Stomach (tissue), 9 donors: ENCODE data around the gene EML5. TPM values are rescaled to one million over a fixed set of nuclear protein-coding genes. Genes with fewer than 3 reads are reported as not detected.

Experiments
- DNase-seq, 2 donors: peaks; one replicate each; pipeline versions ENCODE4 v3.0.0 to v3.0.0-alpha.2; 2013 to 2019
- H3K27ac ChIP-seq, 5 donors: fragments of 200-600 bp in 4 of 5; sonication (generic) in 4 of 5; one replicate each; pipeline ENCODE4 v1.5.1; 2013 to 2019; ENCODE audit warnings: mild to moderate bottlenecking in 1 of 5, moderate library complexity in 1 of 5
- H3K27me3 ChIP-seq, 3 donors: fragments of 200-600 bp; sonication (generic); one replicate each; pipeline ENCODE4 v1.5.1; 2017 to 2019; ENCODE audit warnings: mixed run types in 1 of 3
- H3K36me3 ChIP-seq, 4 donors: fragments of 200-600 bp; sonication (generic); 1 replicate in 3 of 4; 2 replicates in 1 of 4; pipeline ENCODE4 v1.5.1; 2016 to 2019
- H3K4me1 ChIP-seq, 4 donors: fragments of 200-600 bp; sonication (generic); one replicate each; pipeline ENCODE4 v1.5.1; 2016 to 2019
- H3K4me3 ChIP-seq, 4 donors: fragments of 200-600 bp; sonication (generic) in 3 of 4; one replicate each; pipeline ENCODE4 v1.5.1; 2016 to 2019; ENCODE audit warnings: mild to moderate bottlenecking in 1 of 4
- H3K9me3 ChIP-seq, 4 donors: fragments of 200-600 bp; sonication (generic); one replicate each; pipeline ENCODE4 v1.5.1; 2016 to 2019
- CTCF ChIP-seq, 7 experiments: fragments of 450-650 bp in 4 of 7; fragments of 200-600 bp in 3 of 7; sonication (generic) in 3 of 7; IDR thresholded peaks; one replicate each; pipeline ENCODE4 v1.5.1; 2016 to 2019; ENCODE audit warnings: antibody characterized with exemption in 7 of 7, control low read depth in 2 of 7, mild to moderate bottlenecking in 1 of 7
- EP300 ChIP-seq: sonication (generic); formaldehyde crosslinking; IDR thresholded peaks from one replicate; pipeline ENCODE4 v1.6.1; 2017; ENCODE audit warnings: antibody characterized with exemption
- POLR2A ChIP-seq, 4 donors: fragments of 450-650 bp; IDR thresholded peaks; one replicate each; pipeline ENCODE4 v1.6.1; 2016; ENCODE audit warnings: antibody characterized with exemption in 4 of 4, control low read depth in 2 of 4, mild to moderate bottlenecking in 1 of 4, moderate library complexity in 1 of 4
- POLR2AphosphoS5 ChIP-seq, 3 donors: sonication (generic); formaldehyde crosslinking; IDR thresholded peaks; one replicate each; pipeline ENCODE4 v1.6.1; 2016; ENCODE audit warnings: antibody characterized with exemption in 3 of 3
- WGBS, 5 donors: extraction: QIAGEN DNeasy Blood & Tissue Kit in 3 of 5; methylation state at CpG; one replicate each; pipeline versions ENCODE4 v1.1.5 to v1.1.7; 2013 to 2018; 5-methylcytosine and 5-hydroxymethylcytosine counted together
- intact Hi-C: fragments of 100-400 bp; cut with DNase I; formaldehyde crosslinking; loops from one replicate; pipeline ENCODE4 v1.15.1; 2023; ENCODE audit warnings: low total_unique reads
- polyA plus RNA-seq, 3 donors: library from polyadenylated mRNA; stranded (reverse); fragments of 200-250 nt; gene quantifications; one replicate each; pipeline ENCODE4 v1.2.3, GENCODE V29; 2013
- total RNA-seq, 5 donors: library from RNA; depleted of rRNA; stranded (reverse); fragments of >200 nt; gene quantifications; one replicate each; pipeline versions ENCODE4 v1.1.0 to v1.2.3, GENCODE V29; 2014 to 2016
- donor health status: healthy with polysubstance abuse.
- donor health status: Bipolar disorder and iron deficiency.
- donor health status: healthy.

EML5 gene
- total and polyA plus RNA-seq, 8 donors = 0.19 to 10.3 (median 0.92) TPM; not detected in 1

DNA sequence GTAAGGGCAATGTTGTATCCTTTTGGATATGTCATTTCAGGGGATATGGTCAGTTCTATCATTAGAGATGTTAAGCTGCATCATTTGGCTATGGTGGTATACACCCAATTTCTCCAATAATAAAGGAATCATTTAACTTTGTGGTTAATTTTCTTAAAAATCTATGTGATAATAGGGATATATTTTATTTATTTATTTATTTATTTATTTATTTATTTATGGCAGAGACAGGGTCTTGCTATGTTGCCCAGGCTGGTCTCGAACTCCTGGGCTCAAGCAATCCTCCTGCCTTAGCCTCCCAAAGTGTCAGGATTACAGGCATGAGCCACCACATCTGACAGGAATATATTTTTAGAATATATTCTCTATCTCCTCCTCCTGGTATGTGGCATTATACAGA, 85.7 kb downstream of the EML5 start:
- Histone ChIP-seq H3K36me3 (no peaks in the 10 kb centered on the region), H3K4me1 (no peaks in the 10 kb centered on the region), H3K27ac (no peak overlapping the region), H3K27me3 (no peaks in the 10 kb centered on the region), H3K9me3 (no peaks in the 10 kb centered on the region), H3K4me3 (no peak overlapping the region)
- TF ChIP-seq CTCF (IDR thresholded peaks at IDR 0.05) (no peak), POLR2AphosphoS5 (IDR thresholded peaks at IDR 0.05) (no peak), POLR2A (IDR thresholded peaks at IDR 0.05) (no peak), EP300 (no peak)
- intact Hi-C loops = no loop called here
- DNase-seq = no peak
- WGBS, 5 donors = 69 to 95% (median 87%) methylated on average over 1 of the region's 1 CpG

GRCh38 chr14:88706425-88706824, 86.3 kb downstream of the EML5 start:
- Histone ChIP-seq H3K27ac (no peak overlapping the region), H3K9me3 (no peaks in the 10 kb centered on the region), H3K4me3 (no peak overlapping the region), H3K36me3 (no peaks in the 10 kb centered on the region), H3K27me3 (no peaks in the 10 kb centered on the region), H3K4me1 (no peaks in the 10 kb centered on the region)
- DNase-seq = no peak
- TF ChIP-seq POLR2AphosphoS5 (IDR thresholded peaks at IDR 0.05) (no peak), POLR2A (IDR thresholded peaks at IDR 0.05) (no peak), EP300 (no peak), CTCF (IDR thresholded peaks at IDR 0.05) (no peak)
- intact Hi-C loops = no loop called here

GRCh38 chr14:88698651-88699050, 94.1 kb downstream of the EML5 start:
- Histone ChIP-seq H3K4me1 (no peaks in the 10 kb centered on the region), H3K36me3 (no peaks in the 10 kb centered on the region), H3K27ac (no peak overlapping the region), H3K4me3 (no peak overlapping the region), H3K27me3 (no peaks in the 10 kb centered on the region), H3K9me3 (no peaks in the 10 kb centered on the region)
- 87 to 93% (median 88%) methylated on average over 5 of the region's 5 CpGs for WGBS, 5 donors
- TF ChIP-seq POLR2A (IDR thresholded peaks at IDR 0.05) (no peak), EP300 (no peak), CTCF (IDR thresholded peaks at IDR 0.05) (no peak), POLR2AphosphoS5 (IDR thresholded peaks at IDR 0.05) (no peak)
- intact Hi-C loops = no loop called here
- DNase-seq = no peak

DNA sequence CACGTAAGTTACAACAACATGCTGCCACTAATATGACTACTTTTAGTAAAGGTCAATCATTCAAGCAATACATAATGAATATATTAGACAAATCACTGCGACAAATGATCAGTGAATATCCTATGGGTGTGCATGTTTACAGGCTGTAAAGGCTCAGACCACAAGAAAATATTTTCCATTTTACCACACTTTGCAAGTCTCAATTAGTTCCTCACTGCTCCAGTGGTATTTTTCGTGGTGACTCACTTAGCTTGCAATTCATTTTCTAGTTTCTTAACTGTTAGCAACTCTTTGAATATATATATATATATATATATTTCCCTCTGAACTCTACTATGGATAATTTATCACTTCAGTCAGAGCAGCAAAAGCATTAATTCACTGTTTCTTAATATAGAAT, 96.9 kb downstream of the EML5 start:
- Histone ChIP-seq H3K36me3 (no peaks in the 10 kb centered on the region), H3K4me3 (no peak overlapping the region), H3K27me3 (no peaks in the 10 kb centered on the region), H3K9me3 (no peaks in the 10 kb centered on the region), H3K4me1 (no peaks in the 10 kb centered on the region), H3K27ac (no peak overlapping the region)
- intact Hi-C loops = no loop called here
- DNase-seq = no peak
- TF ChIP-seq POLR2AphosphoS5 (IDR thresholded peaks at IDR 0.05) = no peak
- TF ChIP-seq CTCF (IDR thresholded peaks at IDR 0.05) = no peak
- TF ChIP-seq POLR2A (IDR thresholded peaks at IDR 0.05) = no peak
- TF ChIP-seq EP300 = no peak
- WGBS, 5 donors = 72 to 84% (median 79%) methylated on average over 3 of the region's 3 CpGs
